Keratinocyte (primary cell): ENCODE measurements around the gene FES. TPM values are rescaled to one million over a fixed set of nuclear protein-coding genes. Genes with fewer than 3 reads are reported as not detected.

Source experiments
- DNase-seq: peaks from one replicate; pipeline ENCODE4 v3.0.0-alpha.2; 2011; ENCODE audit warnings: low read depth, missing footprints, low spot score
- FAIRE-seq: peaks from 2 replicates; lab custom pipeline; 2011; peaks lifted over from hg19 to GRCh38; lab: Jason Lieb, UNC
- H2AFZ ChIP-seq: 2 replicates; pipeline ENCODE4 v1.6.0; 2012; ENCODE audit warnings: low read length, control low read depth, inconsistent platforms; ENCODE audit not compliant: control insufficient read depth
- H3K27ac ChIP-seq: 2 replicates; pipeline ENCODE4 v1.5.1; 2011; ENCODE audit warnings: low read length; ENCODE audit not compliant: control insufficient read depth, insufficient read depth
- H3K27me3 ChIP-seq: 3 replicates; pipeline ENCODE4 v1.6.0; 2011; ENCODE audit warnings: low read length; ENCODE audit not compliant: control insufficient read depth, insufficient read depth; ENCODE audit errors: extremely low read depth
- H3K36me3 ChIP-seq, 2 experiments: 2 replicates in 1 of 2; 3 replicates in 1 of 2; pipeline ENCODE4 v1.5.1; 2011; ENCODE audit warnings: low read length in 2 of 2, mild to moderate bottlenecking in 1 of 2; ENCODE audit not compliant: control insufficient read depth in 2 of 2, insufficient read depth in 2 of 2; ENCODE audit errors: extremely low read depth in 1 of 2
- H3K4me1 ChIP-seq: 3 replicates; pipeline ENCODE4 v1.5.1; 2011; ENCODE audit warnings: low read length; ENCODE audit not compliant: control insufficient read depth, insufficient read depth; ENCODE audit errors: extremely low read depth
- H3K4me2 ChIP-seq: 3 replicates; pipeline ENCODE4 v1.6.0; 2011; ENCODE audit warnings: low read depth, low read length; ENCODE audit not compliant: control insufficient read depth, insufficient read depth; ENCODE audit errors: extremely low read depth
- H3K4me3 ChIP-seq, 3 experiments: fragments of 200-600 bp in 1 of 3; sonication (generic) in 1 of 3; 2 replicates in 2 of 3; 3 replicates in 1 of 3; pipeline ENCODE4 v1.5.1; 2011 to 2016; ENCODE audit warnings: low read length in 3 of 3, mild to moderate bottlenecking in 3 of 3, control low read depth in 2 of 3, inconsistent platforms in 1 of 3, low read depth in 1 of 3, mixed read lengths in 1 of 3, mixed run types in 1 of 3, moderate library complexity in 1 of 3; ENCODE audit not compliant: control insufficient read depth in 2 of 3, insufficient read depth in 2 of 3; ENCODE audit errors: extremely low read depth in 1 of 3
- H3K79me2 ChIP-seq: 2 replicates; pipeline ENCODE4 v1.6.0; 2012; ENCODE audit warnings: low read length; ENCODE audit not compliant: control insufficient read depth, insufficient read depth
- H3K9ac ChIP-seq: 3 replicates; pipeline ENCODE4 v1.6.0; 2011; ENCODE audit warnings: low read length; ENCODE audit not compliant: control insufficient read depth, insufficient read depth; ENCODE audit errors: extremely low read depth
- H3K9me1 ChIP-seq: 3 replicates; pipeline ENCODE4 v1.6.0; 2011; ENCODE audit warnings: low read length; ENCODE audit not compliant: control insufficient read depth, insufficient read depth; ENCODE audit errors: extremely low read depth
- H3K9me3 ChIP-seq: 2 replicates; pipeline ENCODE4 v1.5.1; 2012; ENCODE audit warnings: low read depth, low read length; ENCODE audit not compliant: control insufficient read depth
- H4K20me1 ChIP-seq: 3 replicates; pipeline ENCODE4 v1.6.0; 2011; ENCODE audit warnings: low read length; ENCODE audit not compliant: control insufficient read depth, insufficient read depth; ENCODE audit errors: extremely low read depth
- EZH2 ChIP-seq: IDR thresholded peaks from one replicate; pipeline ENCODE4 v1.6.1; 2012; ENCODE audit warnings: inconsistent platforms, mild to moderate bottlenecking, low read length, moderate library complexity
- dilution Hi-C: fragments of 300-500 bp; cut with MboI; formaldehyde crosslinking; loops from one replicate; pipeline ENCODE4 v1.7.0; 2020; ENCODE audit warnings: low sequenced_read_pairs; ENCODE audit not compliant: extremely low pct_ligation_motif_present
- polyA plus RNA-seq, 5 experiments: library from polyadenylated mRNA; depleted of rRNA in 3 of 5; stranded (reverse) in 3 of 5; stranded (forward) in 1 of 5; unstranded in 1 of 5; fragments of >200 nt; gene quantifications; 1 replicate in 1 of 5; 2 replicates in 3 of 5; 3 replicates in 1 of 5; pipeline versions ENCODE4 v1.2.1 to v1.2.3, GENCODE V29; 2011 to 2012; ENCODE audit warnings: missing spikeins in 2 of 5, low read depth in 1 of 5, low replicate concordance in 1 of 5
- TF ChIP-seq, protein P1 (sequence below), 3 experiments: IDR thresholded peaks in 1 of 3; conservative IDR thresholded peaks in 1 of 3; optimal IDR thresholded peaks in 1 of 3; 2 replicates in 2 of 3; 3 replicates in 1 of 3; pipeline versions ENCODE3 to v1.5.1; 2011; ENCODE audit warnings: low read length in 3 of 3, mild to moderate bottlenecking in 3 of 3, moderate library complexity in 2 of 3, control low read depth in 1 of 3, inconsistent platforms in 1 of 3; ENCODE audit not compliant: insufficient read depth in 2 of 3; ENCODE audit errors: extremely low read depth in 1 of 3

Gene FES
- polyA plus RNA-seq, 1 donor (not counting 4 experiments of a cell fraction or from before 2014, with no cell fraction given), result 0.34 TPM

DNA sequence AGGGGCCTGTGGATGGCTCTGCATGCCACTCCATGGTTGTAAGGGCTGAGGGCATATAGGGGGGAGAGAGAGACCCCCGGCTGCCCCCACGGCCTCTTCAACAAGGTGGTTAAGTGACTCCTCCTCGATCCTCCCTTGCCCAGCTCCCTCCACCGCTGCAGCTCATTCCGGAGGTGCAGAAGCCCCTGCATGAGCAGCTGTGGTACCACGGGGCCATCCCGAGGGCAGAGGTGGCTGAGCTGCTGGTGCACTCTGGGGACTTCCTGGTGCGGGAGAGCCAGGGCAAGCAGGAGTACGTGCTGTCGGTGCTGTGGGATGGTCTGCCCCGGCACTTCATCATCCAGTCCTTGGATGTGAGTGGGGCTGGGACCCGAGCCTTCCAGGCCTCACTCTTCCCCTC is 6.5 kb downstream of the FES start:
- Histone ChIP-seq H3K9me1 (no peaks in the 10 kb centered on the region), H3K27me3 (no peaks in the 10 kb centered on the region), H4K20me1 (no peaks in the 10 kb centered on the region), H2AFZ (no peak overlapping the region), H3K36me3 (no peaks in the 10 kb centered on the region), H3K4me1 (no peaks in the 10 kb centered on the region), H3K9ac (no peak overlapping the region), H3K79me2 (no peaks in the 10 kb centered on the region), H3K4me2 (no peak overlapping the region), H3K9me3 (no peaks in the 10 kb centered on the region), H3K27ac (no peak overlapping the region), H3K4me3 (no peak overlapping the region)
- FAIRE-seq (no peak), DNase-seq (no peak)
- TF ChIP-seq, protein P1, sequence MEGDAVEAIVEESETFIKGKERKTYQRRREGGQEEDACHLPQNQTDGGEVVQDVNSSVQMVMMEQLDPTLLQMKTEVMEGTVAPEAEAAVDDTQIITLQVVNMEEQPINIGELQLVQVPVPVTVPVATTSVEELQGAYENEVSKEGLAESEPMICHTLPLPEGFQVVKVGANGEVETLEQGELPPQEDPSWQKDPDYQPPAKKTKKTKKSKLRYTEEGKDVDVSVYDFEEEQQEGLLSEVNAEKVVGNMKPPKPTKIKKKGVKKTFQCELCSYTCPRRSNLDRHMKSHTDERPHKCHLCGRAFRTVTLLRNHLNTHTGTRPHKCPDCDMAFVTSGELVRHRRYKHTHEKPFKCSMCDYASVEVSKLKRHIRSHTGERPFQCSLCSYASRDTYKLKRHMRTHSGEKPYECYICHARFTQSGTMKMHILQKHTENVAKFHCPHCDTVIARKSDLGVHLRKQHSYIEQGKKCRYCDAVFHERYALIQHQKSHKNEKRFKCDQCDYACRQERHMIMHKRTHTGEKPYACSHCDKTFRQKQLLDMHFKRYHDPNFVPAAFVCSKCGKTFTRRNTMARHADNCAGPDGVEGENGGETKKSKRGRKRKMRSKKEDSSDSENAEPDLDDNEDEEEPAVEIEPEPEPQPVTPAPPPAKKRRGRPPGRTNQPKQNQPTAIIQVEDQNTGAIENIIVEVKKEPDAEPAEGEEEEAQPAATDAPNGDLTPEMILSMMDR (optimal IDR thresholded peaks at IDR 0.05 in 1 of 3, IDR thresholded peaks at IDR 0.05 in 1 of 3, conservative IDR thresholded peaks at IDR 0.05 in 1 of 3; ENCODE audit: extremely low read depth in 1 of 3, insufficient read depth in 2 of 3, low read length in 3 of 3), result no peak
- TF ChIP-seq EZH2, result no peak
- dilution Hi-C loops, result no loop called here

DNA sequence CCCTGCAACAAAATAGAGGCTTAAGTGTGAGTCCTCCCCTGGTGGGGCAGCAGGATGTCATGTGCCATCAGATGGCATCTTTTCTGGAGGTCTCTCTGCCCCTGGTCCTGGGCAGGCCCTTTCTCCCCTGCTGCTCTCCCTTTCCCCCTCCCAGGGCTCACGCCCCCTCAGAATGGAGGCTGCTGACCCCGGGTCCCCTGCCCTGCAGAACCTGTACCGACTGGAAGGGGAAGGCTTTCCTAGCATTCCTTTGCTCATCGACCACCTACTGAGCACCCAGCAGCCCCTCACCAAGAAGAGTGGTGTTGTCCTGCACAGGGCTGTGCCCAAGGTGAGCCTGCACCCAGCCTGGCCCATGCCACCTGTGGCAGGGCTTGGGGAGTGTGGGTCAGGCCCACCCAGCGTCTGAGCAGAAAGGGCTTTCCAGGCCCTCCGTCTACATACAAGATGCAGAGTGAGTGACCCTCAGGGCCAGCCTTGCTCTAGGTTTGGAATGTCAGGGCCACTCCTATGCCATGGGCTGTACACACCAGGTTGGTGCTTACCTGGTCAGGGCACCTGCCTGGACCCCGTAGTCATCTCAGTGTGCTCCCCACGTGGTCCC is 7.1 kb downstream of the FES start:
- no peak for DNase-seq
- no peak for FAIRE-seq
- H3K27me3 ChIP-seq, result no peaks in the 10 kb centered on the region
- no peak overlapping the region for H3K4me2 ChIP-seq
- H3K9ac ChIP-seq, result no peak overlapping the region
- no peak overlapping the region for H3K4me3 ChIP-seq
- TF ChIP-seq EZH2, result no peak
- TF ChIP-seq, protein P1 (optimal IDR thresholded peaks at IDR 0.05 in 1 of 3, IDR thresholded peaks at IDR 0.05 in 1 of 3, conservative IDR thresholded peaks at IDR 0.05 in 1 of 3; ENCODE audit: extremely low read depth in 1 of 3, insufficient read depth in 2 of 3, low read length in 3 of 3), result no peak
- H3K4me1 ChIP-seq, result no peaks in the 10 kb centered on the region
- no peak overlapping the region for H2AFZ ChIP-seq
- H3K36me3 ChIP-seq, result no peaks in the 10 kb centered on the region
- no peaks in the 10 kb centered on the region for H3K9me3 ChIP-seq
- H3K79me2 ChIP-seq, result no peaks in the 10 kb centered on the region
- H3K9me1 ChIP-seq, result no peaks in the 10 kb centered on the region
- dilution Hi-C loops, result no loop called here
- H3K27ac ChIP-seq, result no peak overlapping the region
- H4K20me1 ChIP-seq, result no peaks in the 10 kb centered on the region
